MM.1S (cell line): ENCODE data around the gene RIPOR3.

ENCODE experiments used
- DNase-seq: peaks from one replicate; pipeline ENCODE4 v3.0.0-alpha.2; 2015
- H2AFZ ChIP-seq: fragments of 300-600 bp; sonication (generic); 2 replicates; pipeline ENCODE4 v1.6.0; 2016; ENCODE audit warnings: antibody characterized with exemption, low read length
- H3F3A ChIP-seq: fragments of 300-600 bp; sonication (generic); 2 replicates; pipeline ENCODE4 v1.6.1; 2016; ENCODE audit warnings: mild to moderate bottlenecking, antibody characterized with exemption, low read length, moderate library complexity, mixed read lengths; ENCODE audit not compliant: insufficient read depth
- H3K27ac ChIP-seq: fragments of 300-600 bp; sonication (generic); 2 replicates; pipeline ENCODE4 v1.5.1; 2016; ENCODE audit warnings: mild to moderate bottlenecking, low read length
- H3K27me3 ChIP-seq: fragments of 300-600 bp; sonication (generic); replicated peaks from 2 replicates; pipeline ENCODE4 v1.6.0; 2016; ENCODE audit warnings: low read length; ENCODE audit not compliant: insufficient read depth
- H3K36me3 ChIP-seq: fragments of 300-600 bp; sonication (generic); replicated peaks from 2 replicates; pipeline ENCODE4 v1.6.1; 2016; ENCODE audit warnings: mild to moderate bottlenecking, low read length, mixed read lengths; ENCODE audit not compliant: insufficient read depth
- H3K4me1 ChIP-seq: fragments of 300-600 bp; sonication (generic); 2 replicates; pipeline ENCODE4 v1.6.1; 2016; ENCODE audit warnings: low read length, mixed read lengths
- H3K4me2 ChIP-seq: fragments of 300-600 bp; sonication (generic); 2 replicates; pipeline ENCODE4 v1.6.0; 2016; ENCODE audit warnings: low read depth, low read length
- H3K4me3 ChIP-seq: fragments of 300-600 bp; sonication (generic); 2 replicates; pipeline ENCODE4 v1.5.1; 2016; ENCODE audit warnings: low read length, mixed read lengths
- H3K79me2 ChIP-seq: fragments of 300-600 bp; sonication (generic); 2 replicates; pipeline ENCODE4 v1.6.1; 2016; ENCODE audit warnings: mixed run types, low read length, mixed read lengths
- H3K9ac ChIP-seq: fragments of 300-600 bp; sonication (generic); 2 replicates; pipeline ENCODE4 v1.6.1; 2016; ENCODE audit warnings: low read length, mixed read lengths
- H3K9me2 ChIP-seq: fragments of 300-600 bp; sonication (generic); replicated peaks from 2 replicates; pipeline ENCODE4 v1.6.1; 2016; ENCODE audit warnings: mild to moderate bottlenecking, low read length, mixed read lengths; ENCODE audit not compliant: insufficient read depth
- H3K9me3 ChIP-seq: fragments of 300-600 bp; sonication (generic); replicated peaks from 2 replicates; pipeline ENCODE4 v1.6.1; 2016; ENCODE audit warnings: mild to moderate bottlenecking, low read length, mixed read lengths; ENCODE audit not compliant: insufficient read depth
- H4K20me1 ChIP-seq: fragments of 300-600 bp; sonication (generic); 2 replicates; pipeline ENCODE4 v1.6.1; 2016; ENCODE audit warnings: mild to moderate bottlenecking, low read length, moderate library complexity, mixed read lengths; ENCODE audit not compliant: insufficient read depth
- CTCF ChIP-seq: fragments of 300-600 bp; sonication (generic); IDR thresholded peaks from 2 replicates; pipeline ENCODE4 v1.5.1; 2016; ENCODE audit warnings: antibody characterized with exemption, low read length, mixed read lengths
- EZH2 ChIP-seq: fragments of 300-600 bp; sonication (generic); optimal IDR thresholded peaks from 2 replicates; pipeline ENCODE3; 2017; ENCODE audit warnings: low read depth, mild to moderate bottlenecking, antibody characterized with exemption, low read length, mixed read lengths
- EZH2phosphoT487 ChIP-seq: fragments of 300-600 bp; sonication (generic); IDR thresholded peaks from 2 replicates; pipeline ENCODE4 v1.6.1; 2018; ENCODE audit warnings: antibody characterized with exemption, low read length

RIPOR3 gene

GRCh38 chr20:50675671-50676376 is 15.5 kb downstream of the RIPOR3 start:
- Histone ChIP-seq H3K36me3 (no peaks in the 10 kb centered on the region), H3F3A (no peaks in the 10 kb centered on the region), H3K27ac (no peak overlapping the region), H3K9me2 (no peaks in the 10 kb centered on the region), H3K4me1 (no peaks in the 10 kb centered on the region), H3K27me3 (no peaks in the 10 kb centered on the region), H2AFZ (no peak overlapping the region), H4K20me1 (no peaks in the 10 kb centered on the region), H3K9me3 (no peaks in the 10 kb centered on the region), H3K79me2 (no peaks in the 10 kb centered on the region), H3K9ac (no peak overlapping the region), H3K4me3 (no peak overlapping the region), H3K4me2 (no peak overlapping the region)
- no peak for DNase-seq
- no peak for TF ChIP-seq EZH2
- TF ChIP-seq EZH2phosphoT487, result no peak
- TF ChIP-seq CTCF, result no peak

- H3K9me3 ChIP-seq, result no peaks in the 10 kb centered on the region
- no peaks in the 10 kb centered on the region for H3K36me3 ChIP-seq
- no peaks in the 10 kb centered on the region for H3K27me3 ChIP-seq
- no peaks in the 10 kb centered on the region for H4K20me1 ChIP-seq
- H3K27ac ChIP-seq, result no peak overlapping the region
- TF ChIP-seq EZH2 (no peak), CTCF (no peak), EZH2phosphoT487 (no peak)
- H3F3A ChIP-seq, result no peaks in the 10 kb centered on the region
- no peak overlapping the region for H3K4me2 ChIP-seq
- H3K79me2 ChIP-seq, result no peaks in the 10 kb centered on the region
- H2AFZ ChIP-seq, result no peak overlapping the region
- no peak overlapping the region for H3K9ac ChIP-seq
- DNase-seq, result no peak
- H3K4me3 ChIP-seq, result no peak overlapping the region
- no peaks in the 10 kb centered on the region for H3K4me1 ChIP-seq
- no peaks in the 10 kb centered on the region for H3K9me2 ChIP-seq
Measured at GRCh38 chr20:50674138-50674825, 17.1 kb downstream of the RIPOR3 start.

GRCh38 chr20:50673466-50674137 is 17.7 kb downstream of the RIPOR3 start:
- Histone ChIP-seq H3K27me3 (no peaks in the 10 kb centered on the region), H3K9ac (no peak overlapping the region), H3K27ac (no peak overlapping the region), H2AFZ (no peak overlapping the region), H3K4me2 (no peak overlapping the region), H3K9me3 (no peaks in the 10 kb centered on the region), H3F3A (no peaks in the 10 kb centered on the region), H3K4me3 (no peak overlapping the region), H4K20me1 (no peaks in the 10 kb centered on the region), H3K79me2 (no peaks in the 10 kb centered on the region), H3K9me2 (no peaks in the 10 kb centered on the region), H3K4me1 (no peaks in the 10 kb centered on the region), H3K36me3 (no peaks in the 10 kb centered on the region)
- TF ChIP-seq EZH2 (no peak), EZH2phosphoT487 (no peak), CTCF (no peak)
- no peak for DNase-seq
